ENCODE measurements around the gene SYT6.

GRCh38 chr1:114135786-114136185 lies 17.9 kb downstream of the SYT6 start:
- TF ChIP-seq CTCF (IDR thresholded peaks at IDR 0.05) (no peak), POLR2A (IDR thresholded peaks at IDR 0.05) (no peak), POLR2AphosphoS5 (IDR thresholded peaks at IDR 0.05) (no peak)
